ENCODE results near the gene COPS7B. TPM values are rescaled to one million over a fixed set of nuclear protein-coding genes. Genes with fewer than 3 reads are reported as not detected.

COPS7B gene
- polyA plus RNA-seq, 3 donors = 9.5 to 38.8 (median 11.9) TPM

DNA sequence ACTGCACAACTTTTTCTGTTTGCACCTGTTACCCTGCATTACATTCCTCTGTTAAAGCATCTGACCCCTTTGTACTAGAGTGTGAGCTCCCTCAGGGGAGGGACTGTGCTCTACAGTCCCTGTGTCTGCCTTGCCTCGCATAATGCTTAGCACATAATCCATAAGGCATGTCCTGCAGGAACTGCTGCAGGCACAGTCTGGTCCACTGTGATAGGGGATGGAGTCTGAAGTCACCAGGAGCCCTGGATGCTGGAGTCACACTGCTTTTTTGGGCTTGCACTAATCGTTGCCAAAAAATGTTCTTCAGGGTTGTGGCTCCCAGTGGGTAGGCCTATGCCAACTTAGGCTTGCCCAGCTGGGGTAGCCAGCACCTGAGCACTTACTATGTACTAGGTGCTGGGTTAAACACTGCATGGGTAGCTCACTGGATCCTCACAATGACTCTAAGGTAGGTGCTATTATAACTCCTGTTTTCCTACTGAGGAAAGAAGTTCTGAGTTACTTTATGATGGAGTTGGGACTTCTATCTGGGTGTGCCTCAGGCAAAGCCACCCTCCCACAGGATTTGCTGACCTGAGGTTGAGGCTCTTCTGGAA lies 33.3 kb downstream of the COPS7B start:
- no peak overlapping the region for H3K9ac ChIP-seq (ENCODE audit: insufficient read depth, low read length, poor library complexity, severe bottlenecking)
- H3K79me2 ChIP-seq (ENCODE audit: insufficient read depth, low read length) = no peaks in the 10 kb centered on the region
- Mint-ChIP-seq H3K36me3 (peaks cover 0 to 3% of the 10 kb centered on the region in 2 donors), H3K4me3 (no peak overlapping the region), H3K9me3 (peaks cover 5 to 13% (median 9%) of the 10 kb centered on the region in 7 donors), H3K27me3 (ENCODE audit: low read depth in 3 of 3) (peaks cover 0 to 2% (median 0%) of the 10 kb centered on the region in 3 donors), H3K27ac (no peak overlapping the region), H3K4me1 (no peaks in the 10 kb centered on the region)
- no peak overlapping the region for H3K4me3 ChIP-seq (replicated peaks in 1 of 3; ENCODE audit: low read depth in 2 of 3, low read length in 3 of 3)
- H3K27ac ChIP-seq (ENCODE audit: low read depth in 1 of 2, low read length in 2 of 2) = no peak overlapping the region
- WGBS (ENCODE audit: insufficient coverage) = 91% methylated on average over 2 of the region's 2 CpGs
- intact Hi-C loops (cut with micrococcal nuclease) = no loop called here
- H3K9me3 ChIP-seq (replicated peaks in 1 of 2; ENCODE audit: control insufficient read depth in 1 of 2, insufficient read depth in 1 of 2, low read length in 2 of 2) = peaks cover 0 to 5% of the 10 kb centered on the region in 2 donors
- no peaks in the 10 kb centered on the region for H3K36me3 ChIP-seq (replicated peaks in 1 of 2; ENCODE audit: control insufficient read depth in 1 of 2, insufficient read depth in 2 of 2, low read length in 2 of 2)
- DNase-seq = no peak
- H3K4me2 ChIP-seq (replicated peaks; ENCODE audit: extremely low read depth, low read length, poor library complexity, severe bottlenecking) = no peak overlapping the region
- TF ChIP-seq CTCF (IDR thresholded peaks at IDR 0.05) = no peak
- no peaks in the 10 kb centered on the region for H3K4me1 ChIP-seq (ENCODE audit: control insufficient read depth in 1 of 2, insufficient read depth in 2 of 2, low read length in 2 of 2)
- H2AFZ ChIP-seq (ENCODE audit: insufficient read depth, low read depth, low read length, poor library complexity, severe bottlenecking) = no peak overlapping the region
- no peaks in the 10 kb centered on the region for H4K20me1 ChIP-seq (ENCODE audit: insufficient read depth, low read length)
- no peaks in the 10 kb centered on the region for H3K27me3 ChIP-seq (ENCODE audit: control insufficient read depth in 2 of 2, insufficient read depth in 2 of 2, low read length in 2 of 2)

- peaks cover 0 to 2% (median 0%) of the 10 kb centered on the region in 3 donors for H3K27me3 Mint-ChIP-seq (ENCODE audit: low read depth in 3 of 3)
- H3K79me2 ChIP-seq (ENCODE audit: insufficient read depth, low read length) = no peaks in the 10 kb centered on the region
- no peak overlapping the region for H3K4me3 ChIP-seq (replicated peaks in 1 of 3; ENCODE audit: low read depth in 2 of 3, low read length in 3 of 3)
- no peak overlapping the region for H3K27ac ChIP-seq (ENCODE audit: low read depth in 1 of 2, low read length in 2 of 2)
- no peaks in the 10 kb centered on the region for H3K27me3 ChIP-seq (ENCODE audit: control insufficient read depth in 2 of 2, insufficient read depth in 2 of 2, low read length in 2 of 2)
- intact Hi-C loops (cut with micrococcal nuclease) = no loop called here
- no peak overlapping the region for H3K27ac Mint-ChIP-seq
- H3K4me2 ChIP-seq (replicated peaks; ENCODE audit: extremely low read depth, low read length, poor library complexity, severe bottlenecking) = no peak overlapping the region
- no peak overlapping the region for H3K9ac ChIP-seq (ENCODE audit: insufficient read depth, low read length, poor library complexity, severe bottlenecking)
- H3K36me3 ChIP-seq (replicated peaks in 1 of 2; ENCODE audit: control insufficient read depth in 1 of 2, insufficient read depth in 2 of 2, low read length in 2 of 2) = no peaks in the 10 kb centered on the region
- no peak overlapping the region for H2AFZ ChIP-seq (ENCODE audit: insufficient read depth, low read depth, low read length, poor library complexity, severe bottlenecking)
- H3K4me3 Mint-ChIP-seq = no peak overlapping the region
- H4K20me1 ChIP-seq (ENCODE audit: insufficient read depth, low read length) = no peaks in the 10 kb centered on the region
- H3K4me1 Mint-ChIP-seq = no peaks in the 10 kb centered on the region
- no peaks in the 10 kb centered on the region for H3K4me1 ChIP-seq (ENCODE audit: control insufficient read depth in 1 of 2, insufficient read depth in 2 of 2, low read length in 2 of 2)
- TF ChIP-seq CTCF (IDR thresholded peaks at IDR 0.05) = no peak
- H3K9me3 Mint-ChIP-seq = peaks cover 0 to 15% (median 6%) of the 10 kb centered on the region in 7 donors
- H3K36me3 Mint-ChIP-seq = no peaks in the 10 kb centered on the region
- WGBS (ENCODE audit: insufficient coverage) = 84% methylated on average over 8 of the region's 12 CpGs
- DNase-seq = no peak
- H3K9me3 ChIP-seq (replicated peaks in 1 of 2; ENCODE audit: control insufficient read depth in 1 of 2, insufficient read depth in 1 of 2, low read length in 2 of 2) = peaks cover 0 to 5% of the 10 kb centered on the region in 2 donors
Measured at GRCh38 chr2:231820786-231821303, 34.6 kb downstream of the COPS7B start.

Data from CD14-positive monocyte (primary cell).